IMR-90 (cell line): Measurements from ENCODE around the gene DMXL1. TPM values are rescaled to one million over a fixed set of nuclear protein-coding genes. Genes with fewer than 3 reads are reported as not detected.

ENCODE experiments used
- ATAC-seq: fragments of 200-7000 bp; cut with Tn5 transposase; 2 replicates; pipeline ENCODE4 v1.9.1; 2020; ENCODE audit warnings: low read depth, mild to moderate bottlenecking, moderate library complexity
- BruUV-seq: library from RNA; stranded (reverse); fragments of 400-500 nt; replicated peaks from 2 replicates; lab custom pipeline; 2021; lab: Mats Ljungman, UMichigan
- CTCF ChIA-PET: fragments of 300-600 bp; formaldehyde crosslinking; extraction: SDS; loops from one replicate; lab custom pipeline; 2021; ENCODE audit warnings: antibody characterized with exemption; lab: Yijun Ruan, JAX
- POLR2A ChIA-PET: fragments of 300-600 bp; sonication (Branson Sonifier 250); formaldehyde crosslinking; loops from one replicate; lab custom pipeline; 2022; ENCODE audit warnings: antibody characterized with exemption; ENCODE audit not compliant: unreplicated experiment; lab: Charles Lee
- DNase-seq: peaks from one replicate; pipeline ENCODE4 v3.0.0; 2013
- H2AFZ ChIP-seq: replicated peaks from 2 replicates; pipeline ENCODE3; 2013; ENCODE audit warnings: low read length, mild to moderate bottlenecking; ENCODE audit not compliant: poor library complexity
- H2AK5ac ChIP-seq: 2 replicates; pipeline ENCODE4 v1.6.1; 2013; ENCODE audit warnings: low read depth, low read length, inconsistent platforms
- H2AK9ac ChIP-seq: replicated peaks from 2 replicates; pipeline ENCODE3; 2013; ENCODE audit warnings: mild to moderate bottlenecking, low read depth, low read length, moderate library complexity; ENCODE audit not compliant: poor library complexity
- H2BK120ac ChIP-seq: 2 replicates; pipeline ENCODE4 v1.6.1; 2013; ENCODE audit warnings: low read depth, low read length, inconsistent platforms
- H2BK15ac ChIP-seq: 3 replicates; pipeline ENCODE4 v1.6.1; 2013; ENCODE audit warnings: low read depth, low read length, inconsistent platforms
- H2BK20ac ChIP-seq: 2 replicates; pipeline ENCODE4 v1.6.1; 2013; ENCODE audit warnings: low read depth, mild to moderate bottlenecking, inconsistent platforms, low read length, moderate library complexity
- H2BK5ac ChIP-seq: 2 replicates; pipeline ENCODE4 v1.6.1; 2013; ENCODE audit warnings: mild to moderate bottlenecking, low read depth, low read length, inconsistent platforms; ENCODE audit not compliant: poor library complexity, severe bottlenecking
- H3K14ac ChIP-seq: replicated peaks from 2 replicates; pipeline ENCODE4 v1.6.1; 2013; ENCODE audit warnings: low read depth, low read length, inconsistent platforms
- H3K18ac ChIP-seq: 2 replicates; pipeline ENCODE4 v1.6.1; 2013; ENCODE audit warnings: low read depth, low read length, control low read depth
- H3K23ac ChIP-seq: 2 replicates; pipeline ENCODE4 v1.6.1; 2013; ENCODE audit warnings: low read depth, low read length, inconsistent platforms
- H3K27ac ChIP-seq: 2 replicates; pipeline ENCODE4 v1.5.1; 2013; ENCODE audit warnings: mild to moderate bottlenecking, control low read depth, low read length; ENCODE audit not compliant: insufficient read depth
- H3K27me3 ChIP-seq: 2 replicates; pipeline ENCODE4 v1.6.1; 2013; ENCODE audit warnings: low read length; ENCODE audit not compliant: control insufficient read depth, insufficient read depth
- H3K36me3 ChIP-seq: 2 replicates; pipeline ENCODE4 v1.6.1; 2013; ENCODE audit warnings: low read length, mixed read lengths; ENCODE audit not compliant: control insufficient read depth, insufficient read depth
- H3K4ac ChIP-seq: 2 replicates; pipeline ENCODE4 v1.6.1; 2013; ENCODE audit warnings: low read depth, low read length, inconsistent platforms
- H3K4me1 ChIP-seq: 2 replicates; pipeline ENCODE4 v1.6.1; 2013; ENCODE audit warnings: low read length, mixed read lengths; ENCODE audit not compliant: control insufficient read depth, insufficient read depth
- H3K4me2 ChIP-seq: 2 replicates; pipeline ENCODE4 v1.6.1; 2013; ENCODE audit warnings: low read depth, mild to moderate bottlenecking, control low read depth, low read length, moderate library complexity
- H3K4me3 ChIP-seq: 2 replicates; pipeline ENCODE4 v1.5.1; 2013; ENCODE audit warnings: low read depth, mild to moderate bottlenecking, control low read depth, low read length, moderate library complexity; ENCODE audit not compliant: insufficient read depth
- H3K56ac ChIP-seq: 2 replicates; pipeline ENCODE4 v1.6.1; 2013; ENCODE audit warnings: low read length, inconsistent platforms; ENCODE audit not compliant: insufficient read depth; ENCODE audit errors: extremely low read depth
- H3K79me1 ChIP-seq, 2 experiments: 2 replicates each; pipeline ENCODE4 v1.6.1; 2013; ENCODE audit warnings: low read length in 2 of 2, inconsistent platforms in 1 of 2, low read depth in 1 of 2
- H3K9ac ChIP-seq: 2 replicates; pipeline ENCODE4 v1.6.1; 2013; ENCODE audit warnings: low read depth, low read length, control low read depth
- H3K9me1 ChIP-seq: 2 replicates; pipeline ENCODE4 v1.6.1; 2013; ENCODE audit warnings: low read length, inconsistent platforms; ENCODE audit not compliant: insufficient read depth
- H3K9me3 ChIP-seq: 2 replicates; pipeline ENCODE4 v1.6.1; 2013; ENCODE audit warnings: low read length; ENCODE audit not compliant: control insufficient read depth, insufficient read depth
- H4K20me1 ChIP-seq: 2 replicates; pipeline ENCODE4 v1.6.1; 2013; ENCODE audit warnings: low read length, inconsistent platforms; ENCODE audit not compliant: insufficient read depth
- H4K5ac ChIP-seq: 2 replicates; pipeline ENCODE4 v1.6.1; 2013; ENCODE audit warnings: mild to moderate bottlenecking, low read depth, low read length, control low read depth
- H4K8ac ChIP-seq, 2 experiments: 2 replicates each; pipeline ENCODE4 v1.6.1; 2013; ENCODE audit warnings: low read depth in 2 of 2, low read length in 2 of 2, control low read depth in 1 of 2, inconsistent platforms in 1 of 2
- H4K91ac ChIP-seq: 2 replicates; pipeline ENCODE4 v1.6.1; 2013; ENCODE audit warnings: low read depth, low read length, inconsistent platforms; ENCODE audit not compliant: insufficient read depth
- CEBPB ChIP-seq: IDR thresholded peaks from 2 replicates; pipeline ENCODE4 v1.6.1; 2012; ENCODE audit warnings: low read depth, low read length, improper control_type of control experiment
- MAFK ChIP-seq: IDR thresholded peaks from 2 replicates; pipeline ENCODE4 v1.6.1; 2012; ENCODE audit warnings: low read depth, low read length, improper control_type of control experiment
- WGBS, 2 experiments: methylation state at CpG; one replicate each; pipeline versions ENCODE4 v1.1.5 to v1.1.7; 2013; ENCODE audit warnings: missing lambda C conversion rate in 2 of 2; ENCODE audit not compliant: insufficient read length in 1 of 2; ENCODE audit errors: extremely low coverage in 2 of 2; 5-methylcytosine and 5-hydroxymethylcytosine counted together
- dilution Hi-C: fragments of 300-500 bp; cut with HindIII; formaldehyde crosslinking; loops from one replicate; pipeline ENCODE4 v1.14.3; 2018; ENCODE audit warnings: low sequenced_read_pairs; ENCODE audit not compliant: unreplicated experiment
- in situ Hi-C: fragments of 300-500 bp; cut with MboI; formaldehyde crosslinking; loops from 3 replicates; pipeline ENCODE4 v1.14.3; 2019; ENCODE audit warnings: low sequenced_read_pairs, inconsistent platforms, mixed read lengths
- intact Hi-C: fragments of 100-400 bp; cut with micrococcal nuclease; formaldehyde crosslinking; loops from 2 replicates; pipeline ENCODE4 v1.10.0; 2022
- polyA plus RNA-seq, 3 experiments: library from polyadenylated mRNA; depleted of rRNA; stranded (reverse); fragments of >200 nt; gene quantifications; 2 replicates each; pipeline ENCODE4 v1.2.3, GENCODE V29; 2012; ENCODE audit warnings: low replicate concordance in 1 of 3
- total RNA-seq: library from RNA; depleted of rRNA; stranded (reverse); fragments of >200 nt; gene quantifications from 2 replicates; pipeline ENCODE4 v1.2.3, GENCODE V29; 2012

Gene DMXL1
- total and polyA plus RNA-seq, 2 of the 4 experiments (the other 2 are of a cell fraction), result 8.1 to 21.5 TPM

GRCh38 chr5:119083679-119084078 lies 12.8 kb downstream of the DMXL1 start:
- no peak for DNase-seq
- H3K9ac ChIP-seq, result no peak overlapping the region
- peaks cover 5% of the 10 kb centered on the region; the same call in 1 of the 2 replicates for H3K9me1 ChIP-seq
- no peak overlapping the region for H3K27ac ChIP-seq
- dilution Hi-C loops (no loop called here), in situ Hi-C loops (no loop called here), intact Hi-C loops (no loop called here)
- peaks cover 26 to 27% of the 10 kb centered on the region in 2 experiments; a peak in 3 of 4 replicates for H3K79me1 ChIP-seq
- H3K23ac ChIP-seq, result no peak overlapping the region
- no peak overlapping the region for H2BK5ac ChIP-seq
- no peaks in the 10 kb centered on the region for H3K27me3 ChIP-seq
- H4K8ac ChIP-seq, result no peak overlapping the region
- H2BK15ac ChIP-seq, result no peak overlapping the region
- no peak overlapping the region for H4K91ac ChIP-seq
- no peak overlapping the region for H2BK120ac ChIP-seq
- no peak overlapping the region for H3K4me3 ChIP-seq
- no peak overlapping the region for H3K14ac ChIP-seq
- no peak overlapping the region for H2AK9ac ChIP-seq
- TF ChIP-seq MAFK, result no peak
- TF ChIP-seq CEBPB, result no peak
- H4K5ac ChIP-seq, result no peak overlapping the region
- ChIA-PET CTCF (no interaction called here), POLR2A (no interaction called here)
- no peak overlapping the region for H3K4me2 ChIP-seq
- no peak overlapping the region for H3K18ac ChIP-seq
- H3K56ac ChIP-seq, result no peak overlapping the region
- no peak overlapping the region for H3K4ac ChIP-seq
- no peaks in the 10 kb centered on the region for H3K9me3 ChIP-seq
- no TSS peak for BruUV-seq
- H2BK20ac ChIP-seq, result no peak overlapping the region
- no peak for ATAC-seq
- H2AFZ ChIP-seq, result no peak overlapping the region
- no peak overlapping the region for H2AK5ac ChIP-seq
- peaks cover 2% of the 10 kb centered on the region; the same call in 1 of the 2 replicates for H3K4me1 ChIP-seq
- WGBS, 2 experiments, result no CpG with 5 or more reads among the region's 3 CpGs
- H4K20me1 ChIP-seq, result peaks cover 3% of the 10 kb centered on the region; the same call in 1 of the 2 replicates
- H3K36me3 ChIP-seq, result no peaks in the 10 kb centered on the region
